ENCODE data around the gene SORCS2.
"Not testable (repeated sequence)": the region's sequence is repeated elsewhere in the genome, so short reads cannot be mapped to it uniquely, and the experiment has no call there.

Gene SORCS2

GRCh38 chr4:7160951-7161440 is 31.3 kb upstream of the SORCS2 start:
- no peak for DNase-seq

- no peak for DNase-seq
Observed at GRCh38 chr4:7161721-7162214, 30.6 kb upstream of the SORCS2 start.

- not testable (repeated sequence) for DNase-seq
Observed at GRCh38 chr4:7165056-7165873, 27.1 kb upstream of the SORCS2 start.

- DNase-seq, result no peak
Observed at GRCh38 chr4:7165874-7166201, 26.5 kb upstream of the SORCS2 start.

- DNase-seq, result no peak
Observed at GRCh38 chr4:7166237-7166636, 26.1 kb upstream of the SORCS2 start.

GRCh38 chr4:7166981-7167700 is 25.2 kb upstream of the SORCS2 start:
- no peak for DNase-seq

GRCh38 chr4:7167706-7168105 is 24.6 kb upstream of the SORCS2 start:
- DNase-seq, result no peak

GRCh38 chr4:7168106-7168505 is 24.2 kb upstream of the SORCS2 start:
- no peak for DNase-seq

- no peak for DNase-seq
Observed at GRCh38 chr4:7169134-7169533, 23.2 kb upstream of the SORCS2 start.

GRCh38 chr4:7170012-7170411 is 22.3 kb upstream of the SORCS2 start:
- no peak for DNase-seq

- DNase-seq, result no peak
Observed at GRCh38 chr4:7171191-7171900, 21.0 kb upstream of the SORCS2 start.

GRCh38 chr4:7172508-7172907 is 19.8 kb upstream of the SORCS2 start:
- DNase-seq, result no peak

GRCh38 chr4:7172946-7173345 is 19.4 kb upstream of the SORCS2 start:
- no peak for DNase-seq

GRCh38 chr4:7173841-7174449 is 18.4 kb upstream of the SORCS2 start:
- DNase-seq, result no peak

GRCh38 chr4:7179158-7179557 is 13.2 kb upstream of the SORCS2 start:
- no peak for DNase-seq

GRCh38 chr4:7180938-7181337 is 11.4 kb upstream of the SORCS2 start:
- DNase-seq, result no peak

- no peak for DNase-seq
Observed at GRCh38 chr4:7182616-7183015, 9.7 kb upstream of the SORCS2 start.

- DNase-seq, result no peak
Observed at GRCh38 chr4:7183161-7183560, 9.2 kb upstream of the SORCS2 start.

- DNase-seq, result no peak
Observed at GRCh38 chr4:7183780-7184460, 8.4 kb upstream of the SORCS2 start.

- DNase-seq, result no peak
Observed at GRCh38 chr4:7185487-7186030, 6.8 kb upstream of the SORCS2 start.

GRCh38 chr4:7186031-7186430 is 6.3 kb upstream of the SORCS2 start:
- DNase-seq, result no peak

- DNase-seq, result no peak
Observed at GRCh38 chr4:7186516-7187167, 5.7 kb upstream of the SORCS2 start.

Data from suppressor macrophage treated with lipopolysaccharide for 1 hour (primary cell).